GM19240 (cell line): ENCODE measurements around the gene AKR1A1.
"Not testable (repeated sequence)": the region's sequence is repeated elsewhere in the genome, so short reads cannot be mapped to it uniquely, and the experiment has no call there.

Source experiments
- DNase-seq: peaks from one replicate; pipeline ENCODE4 v3.0.0; 2011; ENCODE audit warnings: low spot score; ENCODE audit not compliant: insufficient read length

Gene AKR1A1

GRCh38 chr1:45550401-45551351 lies at the start of gene AKR1A1:
AKR1A1 (plus strand) TSS chr1:45550826; CDS start chr1:45561795, 10,969 bp downstream.
- peak; percentile 70 for DNase-seq

GRCh38 chr1:45501505-45501859 lies 49.1 kb upstream of the AKR1A1 start:
- no peak for DNase-seq

- DNase-seq, result no peak
These were observed 46.9 kb upstream of the AKR1A1 start for GRCh38 chr1:45503462-45504360.

- no peak for DNase-seq
These were observed 43.4 kb upstream of the AKR1A1 start for GRCh38 chr1:45507195-45507594.

GRCh38 chr1:45507893-45508292 lies 42.7 kb upstream of the AKR1A1 start:
- no peak for DNase-seq

- DNase-seq, result no peak
These were observed 42.1 kb upstream of the AKR1A1 start for GRCh38 chr1:45508295-45509151.

GRCh38 chr1:45510036-45510971 lies 40.3 kb upstream of the AKR1A1 start:
- no peak for DNase-seq

GRCh38 chr1:45510972-45511527 lies 39.6 kb upstream of the AKR1A1 start:
- DNase-seq, result no peak

- no peak for DNase-seq
These were observed 38.0 kb upstream of the AKR1A1 start for GRCh38 chr1:45512641-45513054.

GRCh38 chr1:45513532-45514260 lies 36.9 kb upstream of the AKR1A1 start:
- DNase-seq, result not testable (repeated sequence)

GRCh38 chr1:45516036-45516435 lies 34.6 kb upstream of the AKR1A1 start:
- no peak for DNase-seq

GRCh38 chr1:45516465-45516864 lies 34.2 kb upstream of the AKR1A1 start:
- no peak for DNase-seq

GRCh38 chr1:45518366-45518765 lies 32.3 kb upstream of the AKR1A1 start:
- not testable (repeated sequence) for DNase-seq

- no peak for DNase-seq
These were observed 31.7 kb upstream of the AKR1A1 start for GRCh38 chr1:45518910-45519309.

- not testable (repeated sequence) for DNase-seq
These were observed 30.9 kb upstream of the AKR1A1 start for GRCh38 chr1:45519774-45520173.

- DNase-seq, result peak; percentile 78
These were observed 29.0 kb upstream of the AKR1A1 start, which contains the start of gene PRDX1 for GRCh38 chr1:45521413-45522323. PRDX1 (minus strand) TSS chr1:45521884; CDS start chr1:45519043, 2,841 bp downstream.

- DNase-seq, result no peak
These were observed 28.1 kb upstream of the AKR1A1 start for GRCh38 chr1:45522324-45523104.
